WTC11 (cell line): ENCODE data around the gene VAMP3.

ENCODE experiments used
- ESRRA ChIP-seq: sonication (generic); formaldehyde crosslinking; IDR thresholded peaks from 2 replicates; pipeline ENCODE4 v1.8.1; 2022; ENCODE audit warnings: mild to moderate bottlenecking, missing genetic modification reagents, borderline replicate concordance
- ZNF416 ChIP-seq: fragments of 250-450 bp; sonication (Bioruptor Pico); IDR thresholded peaks from 2 replicates; pipeline ENCODE4 v1.9.0; 2021; ENCODE audit warnings: mild to moderate bottlenecking, inconsistent platforms
- TF ChIP-seq, protein P1 (sequence below): fragments of 200-600 bp; IDR thresholded peaks from 2 replicates; pipeline ENCODE4 v1.8.0; 2022; ENCODE audit warnings: antibody characterized with exemption
- TF ChIP-seq, protein P2 (sequence below): sonication (generic); formaldehyde crosslinking; conservative IDR thresholded peaks from 2 replicates; pipeline ENCODE4 v1.8.1; 2023; ENCODE audit warnings: mild to moderate bottlenecking, low read depth, missing genetic modification reagents, moderate library complexity
- TF ChIP-seq, protein P3 (sequence below): sonication (generic); formaldehyde crosslinking; IDR thresholded peaks from 2 replicates; pipeline ENCODE4 v1.8.0; 2022; ENCODE audit warnings: mild to moderate bottlenecking, missing genetic modification reagents

GRCh38 chr1:7744882-7745281 lies 26.2 kb upstream of the VAMP3 start:
- TF ChIP-seq, protein P1, sequence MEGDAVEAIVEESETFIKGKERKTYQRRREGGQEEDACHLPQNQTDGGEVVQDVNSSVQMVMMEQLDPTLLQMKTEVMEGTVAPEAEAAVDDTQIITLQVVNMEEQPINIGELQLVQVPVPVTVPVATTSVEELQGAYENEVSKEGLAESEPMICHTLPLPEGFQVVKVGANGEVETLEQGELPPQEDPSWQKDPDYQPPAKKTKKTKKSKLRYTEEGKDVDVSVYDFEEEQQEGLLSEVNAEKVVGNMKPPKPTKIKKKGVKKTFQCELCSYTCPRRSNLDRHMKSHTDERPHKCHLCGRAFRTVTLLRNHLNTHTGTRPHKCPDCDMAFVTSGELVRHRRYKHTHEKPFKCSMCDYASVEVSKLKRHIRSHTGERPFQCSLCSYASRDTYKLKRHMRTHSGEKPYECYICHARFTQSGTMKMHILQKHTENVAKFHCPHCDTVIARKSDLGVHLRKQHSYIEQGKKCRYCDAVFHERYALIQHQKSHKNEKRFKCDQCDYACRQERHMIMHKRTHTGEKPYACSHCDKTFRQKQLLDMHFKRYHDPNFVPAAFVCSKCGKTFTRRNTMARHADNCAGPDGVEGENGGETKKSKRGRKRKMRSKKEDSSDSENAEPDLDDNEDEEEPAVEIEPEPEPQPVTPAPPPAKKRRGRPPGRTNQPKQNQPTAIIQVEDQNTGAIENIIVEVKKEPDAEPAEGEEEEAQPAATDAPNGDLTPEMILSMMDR, result no peak
- no peak for TF ChIP-seq ZNF416
- TF ChIP-seq, protein P2, sequence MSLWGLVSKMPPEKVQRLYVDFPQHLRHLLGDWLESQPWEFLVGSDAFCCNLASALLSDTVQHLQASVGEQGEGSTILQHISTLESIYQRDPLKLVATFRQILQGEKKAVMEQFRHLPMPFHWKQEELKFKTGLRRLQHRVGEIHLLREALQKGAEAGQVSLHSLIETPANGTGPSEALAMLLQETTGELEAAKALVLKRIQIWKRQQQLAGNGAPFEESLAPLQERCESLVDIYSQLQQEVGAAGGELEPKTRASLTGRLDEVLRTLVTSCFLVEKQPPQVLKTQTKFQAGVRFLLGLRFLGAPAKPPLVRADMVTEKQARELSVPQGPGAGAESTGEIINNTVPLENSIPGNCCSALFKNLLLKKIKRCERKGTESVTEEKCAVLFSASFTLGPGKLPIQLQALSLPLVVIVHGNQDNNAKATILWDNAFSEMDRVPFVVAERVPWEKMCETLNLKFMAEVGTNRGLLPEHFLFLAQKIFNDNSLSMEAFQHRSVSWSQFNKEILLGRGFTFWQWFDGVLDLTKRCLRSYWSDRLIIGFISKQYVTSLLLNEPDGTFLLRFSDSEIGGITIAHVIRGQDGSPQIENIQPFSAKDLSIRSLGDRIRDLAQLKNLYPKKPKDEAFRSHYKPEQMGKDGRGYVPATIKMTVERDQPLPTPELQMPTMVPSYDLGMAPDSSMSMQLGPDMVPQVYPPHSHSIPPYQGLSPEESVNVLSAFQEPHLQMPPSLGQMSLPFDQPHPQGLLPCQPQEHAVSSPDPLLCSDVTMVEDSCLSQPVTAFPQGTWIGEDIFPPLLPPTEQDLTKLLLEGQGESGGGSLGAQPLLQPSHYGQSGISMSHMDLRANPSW (CRISPR knock-in tag), result no peak
- TF ChIP-seq, protein P3, sequence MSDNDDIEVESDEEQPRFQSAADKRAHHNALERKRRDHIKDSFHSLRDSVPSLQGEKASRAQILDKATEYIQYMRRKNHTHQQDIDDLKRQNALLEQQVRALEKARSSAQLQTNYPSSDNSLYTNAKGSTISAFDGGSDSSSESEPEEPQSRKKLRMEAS (CRISPR knock-in tag), result no peak
- TF ChIP-seq ESRRA (CRISPR knock-in tag), result no peak
